H1 (cell line): ENCODE measurements around the gene WBP1L. TPM values are rescaled to one million over a fixed set of nuclear protein-coding genes. Genes with fewer than 3 reads are reported as not detected.

Experiments used
- CTCF ChIA-PET: fragments of 300-600 bp; sonication (Branson Sonifier 250); formaldehyde crosslinking; loops from one replicate; lab custom pipeline; 2021; ENCODE audit not compliant: partially characterized antibody; lab: Charles Lee
- POLR2A ChIA-PET: fragments of 300-600 bp; sonication (Branson Sonifier 250); formaldehyde crosslinking; loops from one replicate; lab custom pipeline; 2021; ENCODE audit warnings: inconsistent platforms; ENCODE audit not compliant: partially characterized antibody; lab: Charles Lee
- DNase-seq, 2 experiments: peaks; one replicate each; pipeline versions ENCODE4 v3.0.0 to v3.0.0-alpha.2; 2010 to 2022; ENCODE audit warnings: low spot score in 2 of 2, low read depth in 1 of 2, mixed read lengths in 1 of 2
- FAIRE-seq: peaks from 2 replicates; lab custom pipeline; 2011; peaks lifted over from hg19 to GRCh38; lab: Jason Lieb, UNC
- H2AFZ ChIP-seq: 2 replicates; pipeline ENCODE4 v1.8.1; 2012; ENCODE audit warnings: low read length, inconsistent platforms
- H2AK5ac ChIP-seq: 2 replicates; pipeline ENCODE4 v1.6.1; 2013; ENCODE audit warnings: low read depth, low read length
- H2BK120ac ChIP-seq: replicated peaks from 2 replicates; pipeline ENCODE3; 2013; ENCODE audit warnings: low read depth, low read length, inconsistent platforms
- H2BK12ac ChIP-seq: 2 replicates; pipeline ENCODE4 v1.6.1; 2013; ENCODE audit warnings: low read depth, low read length
- H2BK15ac ChIP-seq: 2 replicates; pipeline ENCODE4 v1.6.1; 2013; ENCODE audit warnings: low read length
- H2BK20ac ChIP-seq: 2 replicates; pipeline ENCODE4 v1.6.1; 2013; ENCODE audit warnings: low read length
- H2BK5ac ChIP-seq: 2 replicates; pipeline ENCODE4 v1.6.1; 2013; ENCODE audit warnings: low read depth, low read length
- H3K14ac ChIP-seq: 2 replicates; pipeline ENCODE4 v1.6.1; 2013; ENCODE audit warnings: inconsistent platforms; ENCODE audit not compliant: insufficient read length
- H3K18ac ChIP-seq: 2 replicates; pipeline ENCODE4 v1.6.1; 2013; ENCODE audit warnings: low read length; ENCODE audit errors: extremely low read depth
- H3K23ac ChIP-seq: 2 replicates; pipeline ENCODE4 v1.6.1; 2013; ENCODE audit warnings: inconsistent platforms; ENCODE audit not compliant: insufficient read length
- H3K23me2 ChIP-seq: 2 replicates; pipeline ENCODE4 v1.6.1; 2013; ENCODE audit warnings: low read depth, low read length
- H3K27ac ChIP-seq: 2 replicates; pipeline ENCODE4 v1.6.1; 2011; ENCODE audit warnings: low read depth, low read length, inconsistent platforms
- H3K27me3 ChIP-seq, 4 experiments: replicated peaks in 1 of 4; 1 replicate in 1 of 4; 2 replicates in 3 of 4; pipeline versions ENCODE4 v1.6.1 to v1.8.1; 2011 to 2013; ENCODE audit warnings: low read length in 3 of 4, mild to moderate bottlenecking in 3 of 4, inconsistent platforms in 2 of 4, mixed read lengths in 2 of 4, moderate library complexity in 1 of 4; ENCODE audit not compliant: control insufficient read depth in 3 of 4, insufficient read depth in 3 of 4; ENCODE audit errors: extremely low read depth in 1 of 4
- H3K36me3 ChIP-seq, 4 experiments: 2 replicates each; pipeline versions ENCODE4 v1.6.1 to v1.8.1; 2011 to 2013; ENCODE audit warnings: mild to moderate bottlenecking in 4 of 4, low read length in 3 of 4, moderate library complexity in 2 of 4, control low read depth in 1 of 4, inconsistent platforms in 1 of 4; ENCODE audit not compliant: insufficient read depth in 4 of 4, control insufficient read depth in 2 of 4
- H3K4ac ChIP-seq: replicated peaks from 2 replicates; pipeline ENCODE3; 2013; ENCODE audit warnings: low read length, low read depth, mixed read lengths, inconsistent platforms; ENCODE audit not compliant: insufficient read length
- H3K4me1 ChIP-seq, 4 experiments: replicated peaks in 1 of 4; 1 replicate in 1 of 4; 2 replicates in 3 of 4; pipeline versions ENCODE4 v1.6.1 to v1.8.1; 2011 to 2013; ENCODE audit warnings: low read length in 3 of 4, inconsistent platforms in 2 of 4, mixed read lengths in 1 of 4; ENCODE audit not compliant: insufficient read depth in 4 of 4, control insufficient read depth in 3 of 4
- H3K4me2 ChIP-seq, 2 experiments: 2 replicates each; pipeline versions ENCODE4 v1.6.1 to v1.8.1; 2011 to 2013; ENCODE audit warnings: low read depth in 2 of 2, low read length in 2 of 2, control low read depth in 1 of 2, inconsistent platforms in 1 of 2, mild to moderate bottlenecking in 1 of 2; ENCODE audit not compliant: insufficient read depth in 1 of 2
- H3K4me3 ChIP-seq, 4 experiments: fragments of 200-600, 300-600 bp in 1 of 4; sonication (generic), shearing (Covaris generic), sonication (Bioruptor Twin) in 1 of 4; 2 replicates each; pipeline versions ENCODE4 v1.5.1 to v1.8.1; 2011 to 2016; ENCODE audit warnings: low read length in 4 of 4, low read depth in 3 of 4, control low read depth in 2 of 4, inconsistent platforms in 2 of 4, mild to moderate bottlenecking in 2 of 4, mixed read lengths in 1 of 4, moderate library complexity in 1 of 4; ENCODE audit not compliant: insufficient read depth in 2 of 4; ENCODE audit errors: extremely low read depth in 1 of 4
- H3K56ac ChIP-seq: replicated peaks from 2 replicates; pipeline ENCODE3; 2013; ENCODE audit warnings: low read depth, mild to moderate bottlenecking, mixed read lengths, low read length, inconsistent platforms; ENCODE audit not compliant: insufficient read length
- H3K79me1 ChIP-seq: 2 replicates; pipeline ENCODE4 v1.6.1; 2013; ENCODE audit warnings: low read depth, low read length, control low read depth
- H3K79me2 ChIP-seq, 2 experiments: 2 replicates each; pipeline versions ENCODE4 v1.6.1 to v1.8.1; 2012 to 2013; ENCODE audit warnings: low read length in 2 of 2, mild to moderate bottlenecking in 2 of 2, inconsistent platforms in 1 of 2; ENCODE audit not compliant: insufficient read depth in 2 of 2, control insufficient read depth in 1 of 2
- H3K9ac ChIP-seq, 4 experiments: replicated peaks in 1 of 4; 1 replicate in 1 of 4; 2 replicates in 3 of 4; pipeline versions ENCODE4 v1.6.1 to v1.8.1; 2011 to 2013; ENCODE audit warnings: low read depth in 3 of 4, low read length in 3 of 4, control low read depth in 2 of 4, mild to moderate bottlenecking in 2 of 4, moderate library complexity in 2 of 4, inconsistent platforms in 1 of 4; ENCODE audit errors: extremely low read depth in 1 of 4
- H3K9me3 ChIP-seq, 2 experiments: 2 replicates each; pipeline versions ENCODE4 v1.6.1 to v1.8.1; 2012 to 2013; ENCODE audit warnings: mild to moderate bottlenecking in 2 of 2, moderate library complexity in 2 of 2, control low read depth in 1 of 2, inconsistent platforms in 1 of 2, low read depth in 1 of 2, low read length in 1 of 2, mixed read lengths in 1 of 2; ENCODE audit not compliant: insufficient read depth in 2 of 2
- H4K20me1 ChIP-seq, 2 experiments: replicated peaks in 1 of 2; 2 replicates each; pipeline versions ENCODE3 to v1.8.1; 2011 to 2013; ENCODE audit warnings: inconsistent platforms in 2 of 2, low read length in 2 of 2, mild to moderate bottlenecking in 1 of 2; ENCODE audit not compliant: insufficient read depth in 2 of 2, control insufficient read depth in 1 of 2
- H4K5ac ChIP-seq: 2 replicates; pipeline ENCODE4 v1.6.1; 2013; ENCODE audit warnings: low read length, low read depth, mixed read lengths, inconsistent platforms; ENCODE audit not compliant: insufficient read length
- H4K8ac ChIP-seq: 2 replicates; pipeline ENCODE4 v1.8.0; 2013; ENCODE audit warnings: mild to moderate bottlenecking, moderate library complexity, low read length, inconsistent platforms; ENCODE audit not compliant: insufficient read depth; ENCODE audit errors: extremely low read depth
- H4K91ac ChIP-seq: replicated peaks from 2 replicates; pipeline ENCODE3; 2013; ENCODE audit warnings: low read length, mixed read lengths, inconsistent platforms; ENCODE audit not compliant: insufficient read length
- ATF3 ChIP-seq: IDR thresholded peaks from 2 replicates; pipeline ENCODE4 v1.6.1; 2011; ENCODE audit warnings: low read depth, mild to moderate bottlenecking, low read length; ENCODE audit not compliant: insufficient read depth
- HDAC2 ChIP-seq, 2 experiments: fragments of 300-600 bp in 1 of 2; sonication (generic) in 1 of 2; IDR thresholded peaks; 2 replicates each; pipeline ENCODE4 v1.6.1; 2011 to 2012; ENCODE audit warnings: low read depth in 2 of 2, low read length in 2 of 2, mild to moderate bottlenecking in 2 of 2, moderate library complexity in 2 of 2, borderline replicate concordance in 1 of 2, inconsistent platforms in 1 of 2
- HDAC6 ChIP-seq: IDR thresholded peaks from one replicate; pipeline ENCODE4 v1.7.1; 2012; ENCODE audit warnings: low read depth, mild to moderate bottlenecking, inconsistent platforms, low read length, moderate library complexity
- JUN ChIP-seq: IDR thresholded peaks from 2 replicates; pipeline ENCODE4 v1.6.1; 2011; ENCODE audit warnings: low read depth, mild to moderate bottlenecking, improper control_type of control experiment, low read length
- JUND ChIP-seq: IDR thresholded peaks from 2 replicates; pipeline ENCODE4 v1.6.1; 2011; ENCODE audit warnings: mild to moderate bottlenecking, improper control_type of control experiment, low read length
- MAX ChIP-seq: IDR thresholded peaks from 2 replicates; pipeline ENCODE4 v1.6.1; 2012; ENCODE audit warnings: inconsistent platforms
- NANOG ChIP-seq: IDR thresholded peaks from 2 replicates; pipeline ENCODE4 v1.6.1; 2011; ENCODE audit warnings: low read length, low read depth, mild to moderate bottlenecking, inconsistent platforms; ENCODE audit not compliant: insufficient read depth, poor library complexity, severe bottlenecking
- POLR2A ChIP-seq, 2 experiments: IDR thresholded peaks; 1 replicate in 1 of 2; 2 replicates in 1 of 2; pipeline ENCODE4 v1.6.1; 2011; ENCODE audit warnings: low read depth in 2 of 2, low read length in 2 of 2, mild to moderate bottlenecking in 2 of 2; ENCODE audit errors: control extremely low read depth in 1 of 2
- POLR2AphosphoS5 ChIP-seq: IDR thresholded peaks from 2 replicates; pipeline ENCODE4 v1.6.1; 2011; ENCODE audit warnings: low read depth, low read length
- POU5F1 ChIP-seq: IDR thresholded peaks from 2 replicates; pipeline ENCODE4 v1.6.1; 2011; ENCODE audit warnings: low read depth, mild to moderate bottlenecking, low read length, moderate library complexity
- TEAD4 ChIP-seq: IDR thresholded peaks from 2 replicates; pipeline ENCODE4 v1.6.1; 2012; ENCODE audit warnings: low read depth, low read length, inconsistent platforms, mixed read lengths
- ZNF274 ChIP-seq: IDR thresholded peaks from 2 replicates; pipeline ENCODE4 v1.7.0; 2012; ENCODE audit warnings: low read length, borderline replicate concordance; ENCODE audit errors: extremely low read depth
- WGBS, 2 experiments: shearing (Covaris generic) in 1 of 2; methylation state at CpG; one replicate each; pipeline versions ENCODE4 v1.1.6 to v1.1.7; 2013 to 2015; ENCODE audit warnings: low lambda C conversion rate in 2 of 2, mixed read lengths in 2 of 2, inconsistent platforms in 1 of 2, low coverage in 1 of 2, missing lambda C conversion rate in 1 of 2; ENCODE audit not compliant: insufficient replicate concordance in 2 of 2, insufficient coverage in 1 of 2, insufficient read length in 1 of 2; ENCODE audit errors: extremely low coverage in 1 of 2, missing lambda C conversion rate in 1 of 2; 5-methylcytosine and 5-hydroxymethylcytosine counted together
- polyA plus RNA-seq, 7 experiments: library from polyadenylated mRNA; depleted of rRNA in 3 of 7; stranded (reverse) in 5 of 7; unstranded in 2 of 7; fragments of >200 nt in 5 of 7; fragments of 200-250 nt in 2 of 7; gene quantifications; 1 replicate in 5 of 7; 2 replicates in 1 of 7; 4 replicates in 1 of 7; pipeline versions ENCODE4 v1.2.1 to v1.2.3, GENCODE V29; 2011 to 2013; ENCODE audit warnings: missing spikeins in 2 of 7, mixed read lengths in 2 of 7
- total RNA-seq: library from RNA; stranded (reverse); fragmentation: NEBNext Ultra II Directional; extraction: Animal tissue kit (Norgen Biotek cat#: 25700); gene quantifications from 2 replicates; pipeline ENCODE4 v1.2.1, GENCODE V29; 2021

Gene WBP1L
- total and polyA plus RNA-seq, 2 of the 8 experiments (the other 6 are each of a cell fraction or from before 2014, with no cell fraction given): 26.6 to 29.9 TPM

GRCh38 chr10:102759497-102760210 is 15.9 kb downstream of the WBP1L start:
- no peak overlapping the region for H3K9ac ChIP-seq
- CTCF ChIA-PET: interaction anchor here (1.2 kb wide), 1 partner anchor 78 kb away, joined by 4 read pairs; the partner anchor contains the start of gene CYP17A1
- no peak overlapping the region for H2BK15ac ChIP-seq
- POLR2A ChIA-PET: interaction anchor here (1.2 kb wide), 1 partner anchor 19 kb away, joined by 3 read pairs; no protein-coding TSS in a partner anchor
- no peak overlapping the region for H3K18ac ChIP-seq
- no peak overlapping the region for H2AK5ac ChIP-seq
- no peaks in the 10 kb centered on the region for H3K27me3 ChIP-seq
- no peaks in the 10 kb centered on the region for H3K23me2 ChIP-seq
- H2BK120ac ChIP-seq: no peak overlapping the region
- H3K79me2 ChIP-seq: peaks cover 0 to 3% of the 10 kb centered on the region in 2 experiments; a peak in 1 of 4 replicates
- H4K20me1 ChIP-seq: no peaks in the 10 kb centered on the region
- H3K23ac ChIP-seq: no peak overlapping the region
- H3K36me3 ChIP-seq: no peaks in the 10 kb centered on the region
- H4K5ac ChIP-seq: no peak overlapping the region
- H2BK20ac ChIP-seq: no peak overlapping the region
- H4K91ac ChIP-seq: no peak overlapping the region
- DNase-seq (no peak), FAIRE-seq (no peak)
- H3K4me2 ChIP-seq: no peak overlapping the region
- H2BK5ac ChIP-seq: no peak overlapping the region
- no peak overlapping the region for H2BK12ac ChIP-seq
- no peak overlapping the region for H4K8ac ChIP-seq
- WGBS, 2 experiments: 92% methylated on average over 3 of the region's 3 CpGs; no CpG with 5 or more reads in 1 of the 2 experiments
- H3K4me1 ChIP-seq: no peaks in the 10 kb centered on the region
- H3K14ac ChIP-seq: no peak overlapping the region
- no peak overlapping the region for H3K56ac ChIP-seq
- no peak overlapping the region for H2AFZ ChIP-seq
- H3K9me3 ChIP-seq: no peaks in the 10 kb centered on the region
- no peak overlapping the region for H3K27ac ChIP-seq
- peaks cover 3% of the 10 kb centered on the region; the same call in 1 of the 2 replicates for H3K79me1 ChIP-seq
- H3K4ac ChIP-seq: no peak overlapping the region
- no peak overlapping the region for H3K4me3 ChIP-seq
- no peak for TF ChIP-seq ATF3
- TF ChIP-seq POLR2A (IDR thresholded peaks at IDR 0.05; ENCODE audit: control extremely low read depth in 1 of 2, low read depth in 2 of 2, low read length in 2 of 2): no peak
- no peak for TF ChIP-seq NANOG
- no peak for TF ChIP-seq POLR2AphosphoS5
- no peak for TF ChIP-seq TEAD4
- no peak for TF ChIP-seq HDAC6
- no peak for TF ChIP-seq MAX
- no peak for TF ChIP-seq ZNF274
- TF ChIP-seq JUND: no peak
- no peak for TF ChIP-seq POU5F1
- no peak for TF ChIP-seq JUN
- TF ChIP-seq HDAC2 (IDR thresholded peaks at IDR 0.05; ENCODE audit: borderline replicate concordance in 1 of 2, low read depth in 2 of 2, low read length in 2 of 2): no peak
